Inflammatory macrophage (primary cell): Measurements from ENCODE around the gene CENPI.
"Not testable (repeated sequence)": the region's sequence is repeated elsewhere in the genome, so short reads cannot be mapped to it uniquely, and the experiment has no call there.

ENCODE experiments used
- DNase-seq, 2 donors: peaks; one replicate each; pipeline ENCODE4 v3.0.0-alpha.2; 2020 to 2022
- total RNA-seq, 18 experiments: gene quantifications; one replicate each; lab custom pipeline; 2026; ENCODE audit warnings: mixed read lengths in 6 of 18, inconsistent platforms in 2 of 18; lab: John Stamatoyannopoulos, UW

Gene CENPI
- 2.6 to 31.3 (median 13.8) reads per million in 18 experiments for total RNA-seq

- peak; percentile 92 to 94 for DNase-seq
Observed at GRCh38 chrX:101097546-101098453, at the start of gene CENPI. Gene CENPI, plus strand, starts transcription at chrX:101098204. Its CDS starts 2,867 bp downstream, at chrX:101101071.

GRCh38 chrX:101051153-101051548 lies 46.9 kb upstream of the CENPI start:
- DNase-seq: no peak

- peak; percentile 81 to 82 for DNase-seq
Observed at GRCh38 chrX:101051549-101052302, 46.3 kb upstream of the CENPI start, which contains the start of gene TRMT2B. Gene TRMT2B, minus strand, starts transcription at chrX:101052111. Its CDS starts 9,822 bp downstream, at chrX:101042289.

- DNase-seq: not testable (repeated sequence)
Observed at GRCh38 chrX:101056551-101056950, 41.5 kb upstream of the CENPI start.

- peak in 1 of 2 donors; percentile 7 for DNase-seq
Observed at GRCh38 chrX:101057093-101057714, 40.8 kb upstream of the CENPI start.

- DNase-seq: no peak
Observed at GRCh38 chrX:101062176-101062575, 35.8 kb upstream of the CENPI start.

- no peak for DNase-seq
Observed at GRCh38 chrX:101071582-101071981, 26.4 kb upstream of the CENPI start.

- DNase-seq: no peak
Observed at GRCh38 chrX:101078716-101079598, 19.0 kb upstream of the CENPI start, which contains the start of gene TMEM35A. Gene TMEM35A, plus strand, starts transcription at chrX:101078879. Its CDS starts 124 bp downstream, at chrX:101079003.

- no peak for DNase-seq
Observed at GRCh38 chrX:101079736-101080270, 18.2 kb upstream of the CENPI start.

GRCh38 chrX:101080326-101081124 lies 17.5 kb upstream of the CENPI start:
- DNase-seq: no peak

- no peak for DNase-seq
Observed at GRCh38 chrX:101081231-101081630, 16.8 kb upstream of the CENPI start.

GRCh38 chrX:101091817-101092216 lies 6.2 kb upstream of the CENPI start:
- no peak for DNase-seq

- no peak for DNase-seq
Observed at GRCh38 chrX:101108284-101108683, 10.3 kb downstream of the CENPI start.

GRCh38 chrX:101117701-101118100 lies 19.7 kb downstream of the CENPI start:
- DNase-seq: no peak

GRCh38 chrX:101136235-101136634 lies 38.2 kb downstream of the CENPI start:
- DNase-seq: no peak
